HFF-Myc (cell line): ENCODE results near the gene NPFFR2.
A peak's percentile ranks its signal among the peaks of the same experiment; 100 is the strongest.

ENCODE experiments used
- DNase-seq: peaks from one replicate; pipeline ENCODE4 v3.0.0-alpha.2; 2011; ENCODE audit warnings: low read depth; ENCODE audit errors: extremely low read depth
- H3K4me3 ChIP-seq: replicated peaks from 2 replicates; pipeline ENCODE4 v1.5.1; 2011; ENCODE audit warnings: low read depth, mild to moderate bottlenecking, control low read depth, low read length
- TF ChIP-seq, protein P1 (sequence below): IDR thresholded peaks from 2 replicates; pipeline ENCODE4 v1.5.1; 2012; ENCODE audit warnings: mild to moderate bottlenecking, low read depth, low read length, control low read depth; ENCODE audit errors: missing control alignments

The NPFFR2 gene

DNA sequence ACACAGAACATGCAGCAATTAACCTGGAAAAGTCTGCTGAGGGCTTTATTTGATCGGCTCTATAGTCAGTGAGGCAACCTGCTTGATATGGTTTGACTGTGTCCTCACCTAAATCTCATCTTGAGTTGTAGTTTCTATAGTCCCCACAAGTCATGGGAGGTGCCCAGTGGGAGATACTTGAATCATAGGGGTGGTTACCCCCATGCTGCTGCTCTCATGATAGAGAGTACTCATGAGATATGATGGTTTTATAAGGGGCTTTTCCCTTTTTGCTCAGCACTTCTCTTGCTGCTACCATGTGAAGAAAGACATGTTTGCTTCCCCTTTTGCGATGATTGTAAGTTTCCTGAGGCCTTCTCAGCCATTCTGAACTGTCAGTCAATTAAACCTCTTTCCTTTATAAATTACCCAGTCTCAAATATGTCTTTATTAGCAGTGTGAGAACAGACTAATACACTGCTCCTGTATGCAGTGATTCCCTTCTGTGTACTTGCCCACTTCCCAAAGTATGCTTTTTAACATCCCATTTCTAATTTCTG is 78.2 kb downstream of the NPFFR2 start:
- DNase-seq, result no peak
- TF ChIP-seq, protein P1, sequence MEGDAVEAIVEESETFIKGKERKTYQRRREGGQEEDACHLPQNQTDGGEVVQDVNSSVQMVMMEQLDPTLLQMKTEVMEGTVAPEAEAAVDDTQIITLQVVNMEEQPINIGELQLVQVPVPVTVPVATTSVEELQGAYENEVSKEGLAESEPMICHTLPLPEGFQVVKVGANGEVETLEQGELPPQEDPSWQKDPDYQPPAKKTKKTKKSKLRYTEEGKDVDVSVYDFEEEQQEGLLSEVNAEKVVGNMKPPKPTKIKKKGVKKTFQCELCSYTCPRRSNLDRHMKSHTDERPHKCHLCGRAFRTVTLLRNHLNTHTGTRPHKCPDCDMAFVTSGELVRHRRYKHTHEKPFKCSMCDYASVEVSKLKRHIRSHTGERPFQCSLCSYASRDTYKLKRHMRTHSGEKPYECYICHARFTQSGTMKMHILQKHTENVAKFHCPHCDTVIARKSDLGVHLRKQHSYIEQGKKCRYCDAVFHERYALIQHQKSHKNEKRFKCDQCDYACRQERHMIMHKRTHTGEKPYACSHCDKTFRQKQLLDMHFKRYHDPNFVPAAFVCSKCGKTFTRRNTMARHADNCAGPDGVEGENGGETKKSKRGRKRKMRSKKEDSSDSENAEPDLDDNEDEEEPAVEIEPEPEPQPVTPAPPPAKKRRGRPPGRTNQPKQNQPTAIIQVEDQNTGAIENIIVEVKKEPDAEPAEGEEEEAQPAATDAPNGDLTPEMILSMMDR, result no peak
- no peak overlapping the region for H3K4me3 ChIP-seq

DNA sequence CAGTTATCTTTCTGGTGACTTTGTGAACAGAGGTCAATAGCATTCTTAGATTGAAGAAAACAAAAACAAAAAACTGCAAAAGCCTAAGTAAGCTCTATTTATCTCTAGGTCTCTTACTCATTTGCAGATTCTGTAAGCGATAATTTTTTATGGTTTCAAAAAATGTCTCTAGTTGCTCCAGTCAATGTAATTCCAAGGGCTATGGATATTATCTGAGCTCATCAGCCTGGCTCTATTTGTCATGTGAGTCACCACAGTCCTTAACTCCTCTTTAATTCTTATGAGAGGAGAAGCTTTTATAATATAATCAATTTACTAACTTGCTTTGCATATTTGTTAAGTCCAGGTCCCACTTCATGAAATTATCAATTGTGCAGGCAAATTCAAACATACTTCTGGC is 79.1 kb downstream of the NPFFR2 start:
- DNase-seq, result no peak
- TF ChIP-seq, protein P1, result no peak
- no peak overlapping the region for H3K4me3 ChIP-seq

DNA sequence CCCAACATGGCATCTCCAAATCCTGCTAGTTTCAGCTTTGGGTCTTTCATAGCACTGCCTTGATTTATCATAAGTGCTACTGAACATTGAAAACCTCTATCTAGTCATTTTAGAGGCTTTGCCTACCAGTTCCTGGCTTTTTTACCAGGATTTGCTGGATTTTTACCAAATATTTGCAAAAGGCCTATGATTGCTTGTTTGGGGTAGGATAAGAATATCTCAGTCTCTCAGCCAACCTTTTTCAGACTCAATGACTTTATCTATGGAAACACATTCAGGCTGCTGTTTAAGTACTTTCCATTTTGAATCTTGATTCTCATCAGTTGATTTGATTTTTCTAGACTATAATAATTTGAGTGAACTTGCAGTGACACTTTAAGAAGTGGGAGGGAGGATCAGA is 80.1 kb downstream of the NPFFR2 start:
- TF ChIP-seq, protein P1, result no peak
- H3K4me3 ChIP-seq, result no peak overlapping the region
- no peak for DNase-seq

DNA sequence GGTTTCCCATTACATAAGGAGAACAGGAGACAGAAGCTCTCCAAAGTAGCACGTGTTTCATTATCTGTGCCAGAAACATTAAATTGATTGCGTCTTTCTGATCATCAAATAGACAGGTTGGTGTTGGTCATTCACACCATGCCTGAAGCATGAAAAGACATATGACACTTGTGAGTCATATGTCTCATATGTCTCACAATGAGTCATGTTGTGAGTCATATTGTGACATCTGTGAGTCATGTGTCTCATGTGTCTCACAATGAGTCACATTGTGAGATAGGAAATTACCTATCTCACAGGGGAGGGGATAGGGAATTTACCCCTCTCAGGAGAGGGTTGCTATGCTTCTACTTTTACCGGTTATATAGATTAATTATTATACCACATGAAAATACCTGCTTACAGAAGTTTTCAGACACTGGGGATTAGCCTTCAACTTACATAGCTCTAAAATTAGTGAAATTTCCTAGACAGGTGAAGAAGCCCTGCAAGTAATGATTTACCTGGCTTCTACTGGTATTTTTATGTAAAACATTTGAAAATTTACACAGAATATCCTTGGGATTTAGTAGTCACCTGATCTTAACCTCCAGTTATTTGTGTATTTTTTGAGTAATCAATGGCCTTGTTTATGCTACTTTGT is 80.8 kb downstream of the NPFFR2 start:
- peak; percentile 79 for DNase-seq
- no peak overlapping the region for H3K4me3 ChIP-seq
- TF ChIP-seq, protein P1, result no peak

DNA sequence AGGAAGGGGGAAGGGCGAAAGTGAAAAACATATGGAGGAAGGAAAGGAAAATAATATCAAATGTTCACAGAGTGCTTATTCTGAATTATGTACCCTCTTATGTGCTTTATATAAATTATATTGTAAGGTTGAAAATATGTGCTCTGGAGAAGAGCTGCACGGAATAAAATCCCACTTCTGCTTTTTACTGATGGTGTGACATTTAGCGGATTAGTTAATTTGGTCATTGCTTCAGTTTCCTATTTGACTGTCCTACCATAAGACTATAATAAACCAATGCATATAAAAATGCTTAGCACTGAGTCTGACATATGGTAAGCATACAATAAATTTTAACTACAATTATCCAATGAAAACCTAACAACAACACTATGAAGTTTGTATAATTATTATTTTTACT is 86.2 kb downstream of the NPFFR2 start:
- TF ChIP-seq, protein P1, result no peak
- DNase-seq, result no peak
- H3K4me3 ChIP-seq, result no peak overlapping the region

- no peak for DNase-seq
- H3K4me3 ChIP-seq, result no peak overlapping the region
- TF ChIP-seq, protein P1, result no peak
These were observed 88.1 kb downstream of the NPFFR2 start for GRCh38 chr4:72119946-72120345.

DNA sequence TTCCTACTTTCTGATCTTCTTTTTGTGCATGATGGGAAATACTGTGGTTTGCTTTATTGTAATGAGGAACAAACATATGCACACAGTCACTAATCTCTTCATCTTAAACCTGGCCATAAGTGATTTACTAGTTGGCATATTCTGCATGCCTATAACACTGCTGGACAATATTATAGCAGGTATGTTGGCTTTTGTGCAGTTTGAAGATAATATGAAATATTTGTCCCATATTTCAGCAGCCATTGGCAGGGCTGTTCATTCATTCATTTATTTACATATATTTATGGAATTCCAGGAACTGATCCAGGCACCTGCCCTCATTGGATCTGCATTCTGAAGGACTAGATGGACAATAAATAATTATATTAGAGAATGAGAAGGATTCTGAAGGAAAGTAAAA is 96.9 kb downstream of the NPFFR2 start:
- H3K4me3 ChIP-seq, result no peak overlapping the region
- no peak for DNase-seq
- TF ChIP-seq, protein P1, result no peak
